ENCODE results near the gene LONP2. TPM values are rescaled to one million over a fixed set of nuclear protein-coding genes. Genes with fewer than 3 reads are reported as not detected.

The LONP2 gene, protein sequence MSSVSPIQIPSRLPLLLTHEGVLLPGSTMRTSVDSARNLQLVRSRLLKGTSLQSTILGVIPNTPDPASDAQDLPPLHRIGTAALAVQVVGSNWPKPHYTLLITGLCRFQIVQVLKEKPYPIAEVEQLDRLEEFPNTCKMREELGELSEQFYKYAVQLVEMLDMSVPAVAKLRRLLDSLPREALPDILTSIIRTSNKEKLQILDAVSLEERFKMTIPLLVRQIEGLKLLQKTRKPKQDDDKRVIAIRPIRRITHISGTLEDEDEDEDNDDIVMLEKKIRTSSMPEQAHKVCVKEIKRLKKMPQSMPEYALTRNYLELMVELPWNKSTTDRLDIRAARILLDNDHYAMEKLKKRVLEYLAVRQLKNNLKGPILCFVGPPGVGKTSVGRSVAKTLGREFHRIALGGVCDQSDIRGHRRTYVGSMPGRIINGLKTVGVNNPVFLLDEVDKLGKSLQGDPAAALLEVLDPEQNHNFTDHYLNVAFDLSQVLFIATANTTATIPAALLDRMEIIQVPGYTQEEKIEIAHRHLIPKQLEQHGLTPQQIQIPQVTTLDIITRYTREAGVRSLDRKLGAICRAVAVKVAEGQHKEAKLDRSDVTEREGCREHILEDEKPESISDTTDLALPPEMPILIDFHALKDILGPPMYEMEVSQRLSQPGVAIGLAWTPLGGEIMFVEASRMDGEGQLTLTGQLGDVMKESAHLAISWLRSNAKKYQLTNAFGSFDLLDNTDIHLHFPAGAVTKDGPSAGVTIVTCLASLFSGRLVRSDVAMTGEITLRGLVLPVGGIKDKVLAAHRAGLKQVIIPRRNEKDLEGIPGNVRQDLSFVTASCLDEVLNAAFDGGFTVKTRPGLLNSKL
- 10 to 100 TPM; 50.3 to 75.4 (median 61.3) TPM for total RNA-seq
- polyA plus RNA-seq = 10 to 100 TPM; 20.1 to 36.0 (median 30.0) TPM
- long read RNA-seq, donor 1, full-length matches to known transcripts = 6 of 17 reads
- long read RNA-seq, donor 1, partial matches to known transcripts = 11 of 17 reads
- long read RNA-seq, donor 1, other reads (novel, unspliced or antisense) = 0 of 17 reads
- long read RNA-seq, donor 2, full-length matches to known transcripts = 3 of 9 reads
- long read RNA-seq, donor 2, partial matches to known transcripts = 6 of 9 reads
- long read RNA-seq, donor 2, other reads (novel, unspliced or antisense) = 0 of 9 reads

DNA sequence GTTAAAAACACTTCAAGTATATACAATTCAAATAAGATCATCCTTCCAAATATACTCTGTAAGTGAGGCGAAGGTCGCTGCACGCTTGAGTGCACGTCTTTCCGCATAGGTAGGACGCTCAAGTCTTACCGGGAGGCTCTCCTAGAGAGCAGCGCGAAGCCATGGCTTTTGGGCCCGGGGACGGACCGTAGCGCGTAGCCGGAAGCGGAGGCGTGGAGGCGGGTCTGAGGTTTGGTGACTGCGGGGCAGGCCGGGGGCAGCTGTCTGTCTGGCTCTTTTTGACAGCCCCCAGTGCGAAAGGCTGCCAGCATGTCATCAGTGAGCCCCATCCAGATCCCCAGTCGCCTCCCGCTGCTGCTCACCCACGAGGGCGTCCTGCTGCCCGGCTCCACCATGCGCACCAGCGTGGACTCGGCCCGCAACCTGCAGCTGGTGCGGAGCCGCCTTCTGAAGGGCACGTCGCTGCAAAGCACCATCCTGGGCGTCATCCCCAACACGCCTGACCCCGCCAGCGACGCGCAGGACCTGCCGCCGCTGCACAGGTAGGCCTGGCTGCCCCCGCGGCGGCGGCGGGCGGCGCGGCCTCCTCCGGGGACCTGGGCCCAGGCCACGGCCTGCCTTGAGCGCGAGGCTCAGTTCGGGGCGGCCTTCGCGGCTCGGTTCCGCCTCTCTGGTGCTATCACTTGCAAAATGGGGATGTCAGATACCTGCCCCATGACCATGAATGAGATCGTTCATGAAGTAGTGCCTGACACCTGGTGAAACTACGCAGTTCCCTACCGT, at the start of gene LONP2:
LONP2 (plus strand) TSS at position 221 of the 783 bp plus-strand sequence; CDS start at position 310, 89 bp downstream.
- TF ChIP-seq, protein P1, sequence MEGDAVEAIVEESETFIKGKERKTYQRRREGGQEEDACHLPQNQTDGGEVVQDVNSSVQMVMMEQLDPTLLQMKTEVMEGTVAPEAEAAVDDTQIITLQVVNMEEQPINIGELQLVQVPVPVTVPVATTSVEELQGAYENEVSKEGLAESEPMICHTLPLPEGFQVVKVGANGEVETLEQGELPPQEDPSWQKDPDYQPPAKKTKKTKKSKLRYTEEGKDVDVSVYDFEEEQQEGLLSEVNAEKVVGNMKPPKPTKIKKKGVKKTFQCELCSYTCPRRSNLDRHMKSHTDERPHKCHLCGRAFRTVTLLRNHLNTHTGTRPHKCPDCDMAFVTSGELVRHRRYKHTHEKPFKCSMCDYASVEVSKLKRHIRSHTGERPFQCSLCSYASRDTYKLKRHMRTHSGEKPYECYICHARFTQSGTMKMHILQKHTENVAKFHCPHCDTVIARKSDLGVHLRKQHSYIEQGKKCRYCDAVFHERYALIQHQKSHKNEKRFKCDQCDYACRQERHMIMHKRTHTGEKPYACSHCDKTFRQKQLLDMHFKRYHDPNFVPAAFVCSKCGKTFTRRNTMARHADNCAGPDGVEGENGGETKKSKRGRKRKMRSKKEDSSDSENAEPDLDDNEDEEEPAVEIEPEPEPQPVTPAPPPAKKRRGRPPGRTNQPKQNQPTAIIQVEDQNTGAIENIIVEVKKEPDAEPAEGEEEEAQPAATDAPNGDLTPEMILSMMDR (IDR thresholded peaks at IDR 0.05 in 8 of 11, conservative IDR thresholded peaks at IDR 0.05 in 3 of 11) = no peak
- peak; percentile 91 to 95 (median 94) for TF ChIP-seq POLR2AphosphoS5 (IDR thresholded peaks at IDR 0.05)
- H3K36me3 ChIP-seq = no peaks in the 10 kb centered on the region
- H3K9me3 ChIP-seq = peaks cover 0 to 3% (median 0%) of the 10 kb centered on the region in 8 donors
- H3K4me1 ChIP-seq = peaks cover 20 to 55% (median 38%) of the 10 kb centered on the region in 6 donors
- H3K4me3 ChIP-seq = peak within 1 kb of the TSS; percentile 71 to 94 (median 87)
- H3K27ac ChIP-seq = peak within 1 kb of the TSS; percentile 80 to 93 (median 87)
- WGBS, 5 donors = 0 to 1% (median 0%) methylated on average over 33 to 63 of the region's 63 CpGs
- intact Hi-C loops (cut with DNase I; ENCODE audit: low total_unique reads) = no loop called here
- DNase-seq = peak; percentile 98
- H3K27me3 ChIP-seq (replicated peaks in 1 of 7) = no peaks in the 10 kb centered on the region

DNA sequence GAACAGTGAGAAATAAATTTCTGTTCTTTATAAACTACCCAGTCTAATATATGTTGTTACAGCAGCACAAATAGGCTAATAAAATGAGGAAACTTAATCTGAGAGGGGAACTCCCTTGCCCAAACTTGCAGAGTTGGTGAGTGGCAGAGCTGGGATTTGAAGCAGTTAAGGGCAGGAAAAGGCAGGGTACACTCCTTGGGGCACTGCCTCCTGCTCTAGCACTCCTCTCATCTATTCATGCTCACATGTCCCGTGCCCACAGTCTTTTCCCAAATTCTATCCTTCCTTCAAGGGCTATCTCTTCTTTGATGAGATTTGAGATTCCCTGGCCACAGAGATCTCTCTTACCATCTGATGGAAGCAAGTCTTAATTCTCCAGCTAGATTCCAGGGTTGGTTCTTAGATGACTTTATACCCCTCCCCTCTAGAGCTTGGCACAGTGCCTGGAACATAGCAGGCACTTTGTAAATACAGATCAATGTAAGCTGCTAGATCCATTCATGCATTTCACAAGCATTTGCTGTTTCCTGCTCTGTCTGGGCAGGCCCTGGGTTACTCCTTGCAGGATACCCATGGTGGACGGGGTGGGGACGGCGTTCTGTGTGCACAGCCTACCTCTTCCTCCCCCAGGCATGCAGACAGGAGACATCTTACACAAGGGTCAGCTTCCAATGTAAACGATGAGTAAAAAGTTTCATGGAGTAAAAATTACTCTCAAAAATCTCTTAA, 49.1 kb upstream of the LONP2 start:
- WGBS, 5 donors = 46 to 68% (median 51%) methylated on average over 5 of the region's 5 CpGs
- H3K4me3 ChIP-seq = no peak overlapping the region
- intact Hi-C loops (cut with DNase I; ENCODE audit: low total_unique reads) = no loop called here
- no peak for DNase-seq
- no peaks in the 10 kb centered on the region for H3K4me1 ChIP-seq
- no peaks in the 10 kb centered on the region for H3K36me3 ChIP-seq
- no peak overlapping the region for H3K27ac ChIP-seq
- no peaks in the 10 kb centered on the region for H3K9me3 ChIP-seq
- TF ChIP-seq POLR2AphosphoS5 (IDR thresholded peaks at IDR 0.05) = no peak
- TF ChIP-seq POLR2A (IDR thresholded peaks at IDR 0.05) = no peak
- TF ChIP-seq, protein P1 (IDR thresholded peaks at IDR 0.05 in 8 of 11, conservative IDR thresholded peaks at IDR 0.05 in 3 of 11) = no peak
- no peaks in the 10 kb centered on the region for H3K27me3 ChIP-seq (replicated peaks in 1 of 7)

DNA sequence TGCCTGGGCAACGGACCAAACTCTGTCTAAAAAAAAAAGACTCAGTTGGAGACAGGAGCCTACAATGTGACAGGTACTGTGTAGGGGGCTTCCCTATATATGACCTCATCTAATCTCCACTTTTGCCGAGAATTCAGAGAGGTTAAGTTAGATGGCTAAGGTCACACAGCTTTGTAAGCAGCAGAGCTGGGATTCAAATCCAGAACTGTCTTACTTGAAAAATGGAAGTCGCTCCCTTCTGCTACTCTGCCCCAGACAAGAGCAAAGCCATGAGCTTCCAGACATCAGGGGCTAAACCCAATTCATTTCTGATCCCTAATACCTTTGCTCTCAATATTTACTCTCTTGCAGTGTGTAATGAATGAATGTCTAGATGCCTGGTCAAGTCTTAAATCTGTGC, 46.8 kb upstream of the LONP2 start:
- Histone ChIP-seq H3K4me1 (no peaks in the 10 kb centered on the region), H3K9me3 (no peaks in the 10 kb centered on the region), H3K36me3 (no peaks in the 10 kb centered on the region), H3K4me3 (no peak overlapping the region), H3K27ac (no peak overlapping the region), H3K27me3 (replicated peaks in 1 of 7) (no peaks in the 10 kb centered on the region)
- DNase-seq = no peak
- intact Hi-C loops (cut with DNase I; ENCODE audit: low total_unique reads) = no loop called here
- 73 to 87% (median 85%) methylated on average over 3 of the region's 3 CpGs for WGBS, 5 donors
- TF ChIP-seq POLR2AphosphoS5 (IDR thresholded peaks at IDR 0.05) = no peak
- no peak for TF ChIP-seq POLR2A (IDR thresholded peaks at IDR 0.05)
- TF ChIP-seq, protein P1 (IDR thresholded peaks at IDR 0.05 in 8 of 11, conservative IDR thresholded peaks at IDR 0.05 in 3 of 11) = no peak

Data from spleen (tissue), 13 donors.